ENCODE results near the gene PCDHGB2.

- TF ChIP-seq POLR2A (IDR thresholded peaks at IDR 0.05; ENCODE audit: low read depth, low read length) (no peak), POLR2AphosphoS5 (IDR thresholded peaks at IDR 0.05; ENCODE audit: low read depth, low read length) (no peak)
These were observed 12.0 kb downstream of the PCDHGB2 start for GRCh38 chr5:141371572-141372475.
